ENCODE measurements around the gene NTHL1.

DNA sequence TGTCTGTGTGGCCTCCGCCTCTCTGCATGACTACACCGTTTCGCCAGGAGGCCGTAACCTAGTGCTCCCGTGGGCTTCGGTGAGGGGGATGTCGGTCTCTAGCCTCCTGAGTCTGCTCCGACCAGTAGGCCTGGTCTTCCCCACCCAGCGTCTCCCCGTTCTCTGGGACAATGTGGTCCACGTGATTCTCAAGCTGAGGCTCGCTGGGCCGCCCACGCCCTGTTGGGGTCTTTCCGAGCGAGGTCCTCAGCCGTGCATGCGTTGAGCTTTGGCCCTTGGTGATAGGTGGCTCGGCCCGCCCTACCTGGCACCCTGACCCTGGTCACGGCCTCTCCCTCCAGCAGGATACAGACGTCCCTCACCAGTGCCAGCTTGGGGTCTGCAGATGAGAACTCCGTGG, 31.1 kb upstream of the NTHL1 start:
- TF ChIP-seq, protein P1, sequence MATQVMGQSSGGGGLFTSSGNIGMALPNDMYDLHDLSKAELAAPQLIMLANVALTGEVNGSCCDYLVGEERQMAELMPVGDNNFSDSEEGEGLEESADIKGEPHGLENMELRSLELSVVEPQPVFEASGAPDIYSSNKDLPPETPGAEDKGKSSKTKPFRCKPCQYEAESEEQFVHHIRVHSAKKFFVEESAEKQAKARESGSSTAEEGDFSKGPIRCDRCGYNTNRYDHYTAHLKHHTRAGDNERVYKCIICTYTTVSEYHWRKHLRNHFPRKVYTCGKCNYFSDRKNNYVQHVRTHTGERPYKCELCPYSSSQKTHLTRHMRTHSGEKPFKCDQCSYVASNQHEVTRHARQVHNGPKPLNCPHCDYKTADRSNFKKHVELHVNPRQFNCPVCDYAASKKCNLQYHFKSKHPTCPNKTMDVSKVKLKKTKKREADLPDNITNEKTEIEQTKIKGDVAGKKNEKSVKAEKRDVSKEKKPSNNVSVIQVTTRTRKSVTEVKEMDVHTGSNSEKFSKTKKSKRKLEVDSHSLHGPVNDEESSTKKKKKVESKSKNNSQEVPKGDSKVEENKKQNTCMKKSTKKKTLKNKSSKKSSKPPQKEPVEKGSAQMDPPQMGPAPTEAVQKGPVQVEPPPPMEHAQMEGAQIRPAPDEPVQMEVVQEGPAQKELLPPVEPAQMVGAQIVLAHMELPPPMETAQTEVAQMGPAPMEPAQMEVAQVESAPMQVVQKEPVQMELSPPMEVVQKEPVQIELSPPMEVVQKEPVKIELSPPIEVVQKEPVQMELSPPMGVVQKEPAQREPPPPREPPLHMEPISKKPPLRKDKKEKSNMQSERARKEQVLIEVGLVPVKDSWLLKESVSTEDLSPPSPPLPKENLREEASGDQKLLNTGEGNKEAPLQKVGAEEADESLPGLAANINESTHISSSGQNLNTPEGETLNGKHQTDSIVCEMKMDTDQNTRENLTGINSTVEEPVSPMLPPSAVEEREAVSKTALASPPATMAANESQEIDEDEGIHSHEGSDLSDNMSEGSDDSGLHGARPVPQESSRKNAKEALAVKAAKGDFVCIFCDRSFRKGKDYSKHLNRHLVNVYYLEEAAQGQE (IDR thresholded peaks at IDR 0.05; ENCODE audit: low read depth) = no peak
- TF ChIP-seq, protein P2, sequence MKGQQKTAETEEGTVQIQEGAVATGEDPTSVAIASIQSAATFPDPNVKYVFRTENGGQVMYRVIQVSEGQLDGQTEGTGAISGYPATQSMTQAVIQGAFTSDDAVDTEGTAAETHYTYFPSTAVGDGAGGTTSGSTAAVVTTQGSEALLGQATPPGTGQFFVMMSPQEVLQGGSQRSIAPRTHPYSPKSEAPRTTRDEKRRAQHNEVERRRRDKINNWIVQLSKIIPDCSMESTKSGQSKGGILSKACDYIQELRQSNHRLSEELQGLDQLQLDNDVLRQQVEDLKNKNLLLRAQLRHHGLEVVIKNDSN (IDR thresholded peaks at IDR 0.05) = no peak
- TF ChIP-seq EP300 (IDR thresholded peaks at IDR 0.05; ENCODE audit: borderline replicate concordance) = no peak
- TF ChIP-seq TCF12 (IDR thresholded peaks at IDR 0.05; ENCODE audit: low read depth) = no peak

Data from Ishikawa (cell line).